ENCODE measurements around the gene APOL2. TPM values are rescaled to one million over a fixed set of nuclear protein-coding genes. Genes with fewer than 3 reads are reported as not detected.

APOL2 gene
- total and polyA plus RNA-seq, 11 donors, result 26.6 to 213 (median 53.3) TPM

DNA sequence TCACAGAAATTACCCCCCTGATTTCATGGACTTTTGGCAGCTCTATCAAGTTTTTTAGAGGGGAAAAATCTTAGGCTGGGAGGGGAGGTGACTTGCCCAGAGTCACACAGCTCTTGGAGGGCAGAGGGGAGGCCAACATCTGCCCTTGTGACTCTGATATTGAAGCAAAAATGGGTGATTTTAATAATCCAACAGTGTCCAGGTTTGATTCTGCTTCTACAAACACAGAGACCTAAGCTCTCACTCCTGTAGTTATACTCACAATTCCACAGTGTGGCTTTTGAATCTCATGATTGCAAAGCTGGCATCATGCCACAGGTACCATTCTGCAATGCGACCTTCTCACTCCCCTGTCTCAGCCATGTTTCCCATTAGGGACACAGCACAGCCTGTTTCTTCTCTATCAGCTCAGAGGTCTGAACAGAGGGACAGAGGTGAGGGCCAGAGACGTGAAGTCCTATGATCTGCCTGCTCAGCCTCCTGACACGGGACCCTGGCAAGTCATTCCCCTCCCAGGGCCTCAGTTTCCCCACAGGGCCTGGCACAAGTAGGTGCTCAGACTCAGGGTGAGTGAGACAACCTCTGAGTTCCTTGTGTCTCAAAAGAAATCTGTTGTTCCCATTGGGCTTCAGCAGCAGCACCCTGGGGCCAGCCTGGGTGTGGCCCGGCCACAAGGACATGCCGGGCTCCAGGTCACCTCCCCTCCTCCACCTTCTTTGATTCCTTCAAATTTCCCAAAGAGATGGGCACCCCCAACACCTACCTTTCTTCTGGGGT is 766 bp downstream of the APOL2 start:
- Histone ChIP-seq H3K4me3 (peak overlapping the region; percentile 56 to 86 (median 72)), H3K27ac (peak overlapping the region; percentile 78 to 98 (median 92)), H3K4me1 (peaks cover 6 to 59% (median 47%) of the 10 kb centered on the region in 12 donors), H3K36me3 (peaks cover 0 to 38% (median 5%) of the 10 kb centered on the region in 9 donors), H3K9me3 (peaks cover 0 to 10% (median 0%) of the 10 kb centered on the region in 12 donors), H3K27me3 (no peaks in the 10 kb centered on the region)
- intact Hi-C loops (cut with DNase I), result loop anchor here in 7 of 10 donors (1.0 to 10.0 kb wide), 4 partner anchors 37 to 84 kb away; partner anchors contain the start of gene APOL4 (in 1 of the 7)
- 0 to 7% (median 3%) methylated on average over 5 of the region's 5 CpGs for WGBS, 4 donors
- TF ChIP-seq POLR2A (IDR thresholded peaks at IDR 0.05), result no peak
- TF ChIP-seq, protein P1, sequence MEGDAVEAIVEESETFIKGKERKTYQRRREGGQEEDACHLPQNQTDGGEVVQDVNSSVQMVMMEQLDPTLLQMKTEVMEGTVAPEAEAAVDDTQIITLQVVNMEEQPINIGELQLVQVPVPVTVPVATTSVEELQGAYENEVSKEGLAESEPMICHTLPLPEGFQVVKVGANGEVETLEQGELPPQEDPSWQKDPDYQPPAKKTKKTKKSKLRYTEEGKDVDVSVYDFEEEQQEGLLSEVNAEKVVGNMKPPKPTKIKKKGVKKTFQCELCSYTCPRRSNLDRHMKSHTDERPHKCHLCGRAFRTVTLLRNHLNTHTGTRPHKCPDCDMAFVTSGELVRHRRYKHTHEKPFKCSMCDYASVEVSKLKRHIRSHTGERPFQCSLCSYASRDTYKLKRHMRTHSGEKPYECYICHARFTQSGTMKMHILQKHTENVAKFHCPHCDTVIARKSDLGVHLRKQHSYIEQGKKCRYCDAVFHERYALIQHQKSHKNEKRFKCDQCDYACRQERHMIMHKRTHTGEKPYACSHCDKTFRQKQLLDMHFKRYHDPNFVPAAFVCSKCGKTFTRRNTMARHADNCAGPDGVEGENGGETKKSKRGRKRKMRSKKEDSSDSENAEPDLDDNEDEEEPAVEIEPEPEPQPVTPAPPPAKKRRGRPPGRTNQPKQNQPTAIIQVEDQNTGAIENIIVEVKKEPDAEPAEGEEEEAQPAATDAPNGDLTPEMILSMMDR (IDR thresholded peaks at IDR 0.05), result no peak
- ATAC-seq (peak; percentile 37 to 45 (median 43)), DNase-seq (peak in 1 of 5 donors; percentile 50)

- no peak for ATAC-seq
- Histone ChIP-seq H3K9me3 (peaks cover 0 to 6% (median 0%) of the 10 kb centered on the region in 12 donors), H3K36me3 (peaks cover 0 to 46% (median 13%) of the 10 kb centered on the region in 9 donors), H3K4me1 (peaks cover 6 to 56% (median 45%) of the 10 kb centered on the region in 12 donors), H3K27me3 (no peaks in the 10 kb centered on the region), H3K4me3 (peak overlapping the region in 11 of 12 donors; percentile 56 to 86 (median 74)), H3K27ac (peak overlapping the region in 11 of 12 donors; percentile 90 to 98 (median 93))
- TF ChIP-seq, protein P1 (IDR thresholded peaks at IDR 0.05), result no peak
- peak in 1 of 5 donors; percentile 34 for DNase-seq
- WGBS, 4 donors, result 58 to 68% (median 61%) methylated on average over 12 of the region's 12 CpGs
- intact Hi-C loops (cut with DNase I), result loop anchor here in 6 of 10 donors (5.0 to 10.0 kb wide), 3 partner anchors 40 to 83 kb away; no protein-coding TSS in a partner anchor
Measured at GRCh38 chr22:36237462-36238372, 1.6 kb downstream of the APOL2 start.

DNA sequence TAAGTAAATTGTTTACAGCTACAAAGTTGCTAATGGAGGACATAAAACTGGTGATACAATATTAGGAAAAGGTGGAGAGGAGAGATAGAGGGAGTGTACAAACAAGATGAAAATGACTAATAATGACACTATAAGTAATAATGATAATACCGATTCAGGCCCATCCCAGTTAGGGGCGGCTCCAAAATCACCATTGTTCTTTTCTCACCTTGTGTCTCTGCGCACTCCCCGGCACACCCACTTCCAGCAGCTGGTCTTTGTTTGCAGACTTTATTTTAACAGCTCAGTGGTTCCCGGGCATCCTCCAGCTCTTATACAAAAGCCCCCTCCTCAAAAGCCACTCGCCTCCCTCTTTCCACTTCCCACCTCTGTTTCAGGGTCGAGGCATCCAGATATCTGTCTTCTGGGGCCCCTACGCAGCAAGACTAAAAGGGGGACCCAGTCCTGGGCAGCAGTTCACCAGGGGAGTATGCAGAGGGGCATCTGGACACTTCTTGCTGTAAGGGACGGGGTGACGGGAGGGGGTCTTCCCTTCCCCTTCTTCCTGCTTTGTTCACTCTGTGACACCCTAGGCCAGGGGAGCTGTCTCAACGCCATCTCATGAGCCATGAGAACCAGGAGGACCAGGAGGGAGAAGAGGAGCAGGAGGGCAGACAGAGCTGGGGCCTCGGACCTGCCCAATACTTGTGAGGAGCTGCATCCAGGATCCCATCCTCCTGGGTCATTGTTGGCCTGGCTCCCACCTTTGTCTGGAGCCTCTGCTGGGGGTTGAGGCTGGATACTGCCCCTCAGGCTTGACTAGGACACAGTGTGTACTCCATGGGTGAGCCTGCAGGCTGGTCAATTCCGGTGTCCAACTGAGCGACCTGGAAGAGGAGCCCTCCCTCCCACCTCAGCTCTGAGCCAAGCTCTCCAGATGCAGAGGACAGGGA is 2.7 kb downstream of the APOL2 start:
- peak in 1 of 5 donors; percentile 37 for DNase-seq
- 61 to 78% (median 65%) methylated on average over 14 of the region's 14 CpGs for WGBS, 4 donors
- Histone ChIP-seq H3K27me3 (no peaks in the 10 kb centered on the region), H3K36me3 (peaks cover 0 to 57% (median 24%) of the 10 kb centered on the region in 9 donors), H3K9me3 (no peaks in the 10 kb centered on the region), H3K4me1 (peaks cover 6 to 56% (median 45%) of the 10 kb centered on the region in 12 donors), H3K27ac (peak overlapping the region in 9 of 12 donors; percentile 15 to 96 (median 92)), H3K4me3 (peak overlapping the region in 9 of 12 donors; percentile 2 to 86 (median 78))
- no peak for TF ChIP-seq POLR2A (IDR thresholded peaks at IDR 0.05)
- no peak for ATAC-seq
- intact Hi-C loops (cut with DNase I), result loop anchor here in 6 of 10 donors (5.0 to 10.0 kb wide), 3 partner anchors 39 to 82 kb away; no protein-coding TSS in a partner anchor
